Fibroblast of lung (primary cell): ENCODE data around the gene NBEA.

Source experiments
- CTCF ChIP-seq, 2 donors: IDR thresholded peaks in 1 of 2; conservative IDR thresholded peaks in 1 of 2; 1 replicate in 1 of 2; 2 replicates in 1 of 2; pipeline ENCODE4 v1.5.1; 2011 to 2012; ENCODE audit warnings: low read length in 2 of 2, control low read depth in 1 of 2, inconsistent platforms in 1 of 2, low read depth in 1 of 2, mild to moderate bottlenecking in 1 of 2
- EZH2 ChIP-seq: IDR thresholded peaks from 2 replicates; pipeline ENCODE4 v1.5.1; 2012; ENCODE audit warnings: low read length, control low read depth, mild to moderate bottlenecking; ENCODE audit errors: missing control alignments

- TF ChIP-seq CTCF (conservative IDR thresholded peaks at IDR 0.05 in 1 of 2, IDR thresholded peaks at IDR 0.05 in 1 of 2; ENCODE audit: low read depth in 1 of 2, low read length in 2 of 2) (no peak), EZH2 (no peak)
These were observed 675.4 kb downstream of the NBEA start for GRCh38 chr13:35617420-35617819.
